ENCODE results near the gene TMSB10. TPM values are rescaled to one million over a fixed set of nuclear protein-coding genes. Genes with fewer than 3 reads are reported as not detected.
A peak's percentile ranks its signal among the peaks of the same experiment; 100 is the strongest.

The TMSB10 gene
- total and polyA plus RNA-seq, 2 of the 13 experiments (the other 11 are each of a cell fraction or from before 2014, with no cell fraction given) = 665 to 708 TPM

GRCh38 chr2:84905181-84906107 lies at the start of gene TMSB10 (continued):
- TF ChIP-seq ZXDC (CRISPR knock-in tag; IDR thresholded peaks at IDR 0.05) = peak; percentile 97
- TF ChIP-seq PITX1 (CRISPR knock-in tag; IDR thresholded peaks at IDR 0.05) = no peak
- TF ChIP-seq ZNF660 (CRISPR knock-in tag; IDR thresholded peaks at IDR 0.05; ENCODE audit: borderline replicate concordance, low read depth) = no peak
- TF ChIP-seq CENPT (CRISPR knock-in tag; IDR thresholded peaks at IDR 0.05; ENCODE audit: low read depth) = peak; percentile 79
- 0 out of 2 replicates have a peak, but pooled peaks have one; percentile 3 for TF ChIP-seq MEF2D (CRISPR knock-in tag; IDR thresholded peaks at IDR 0.05)
- TF ChIP-seq ZNF597 (CRISPR knock-in tag; IDR thresholded peaks at IDR 0.05) = no peak
- no peak for TF ChIP-seq ZNF720 (CRISPR knock-in tag; IDR thresholded peaks at IDR 0.05)
- peak; percentile 85 for TF ChIP-seq ZNF776 (CRISPR knock-in tag; IDR thresholded peaks at IDR 0.05)
- TF ChIP-seq NONO (IDR thresholded peaks at IDR 0.05) = no peak
- peak; percentile 87 for TF ChIP-seq NONO (CRISPR knock-in tag; conservative IDR thresholded peaks at IDR 0.05)
- peak; percentile 77; the same call in 1 of the 2 replicates for TF ChIP-seq ZSCAN9 (CRISPR knock-in tag; IDR thresholded peaks at IDR 0.05; ENCODE audit: borderline replicate concordance)
- peak; percentile 98 for TF ChIP-seq ZNF407 (CRISPR knock-in tag; IDR thresholded peaks at IDR 0.05; ENCODE audit: not compliant biosample characterization)
- no peak; the same call in 1 of the 2 replicates for TF ChIP-seq HDAC1 (CRISPR knock-in tag; IDR thresholded peaks at IDR 0.05)
- TF ChIP-seq ZMYM4 (CRISPR knock-in tag; IDR thresholded peaks at IDR 0.05) = peak; percentile 94
- TF ChIP-seq ZSCAN21 (CRISPR knock-in tag; IDR thresholded peaks at IDR 0.05; ENCODE audit: borderline replicate concordance) = peak; percentile 93
- no peak for TF ChIP-seq ZNF891 (CRISPR knock-in tag; IDR thresholded peaks at IDR 0.05)
- peak; percentile 91 for TF ChIP-seq RFXAP (CRISPR knock-in tag; IDR thresholded peaks at IDR 0.05; ENCODE audit: borderline replicate concordance)

Data from HepG2 (cell line).